K562 (cell line): ENCODE data around the gene PPP1R14D. TPM values are rescaled to one million over a fixed set of nuclear protein-coding genes. Genes with fewer than 3 reads are reported as not detected.

ENCODE experiments used
- BRD4 ChIP-seq: fragments of 200-600 bp; sonication (generic); IDR thresholded peaks from 2 replicates; pipeline ENCODE4 v1.6.1; 2017; ENCODE audit warnings: inconsistent platforms
- CCAR2 ChIP-seq: fragments of 200-400 bp; formaldehyde crosslinking; IDR thresholded peaks from 2 replicates; pipeline ENCODE4 v1.6.1; 2017; ENCODE audit warnings: mild to moderate bottlenecking, low read depth, low read length
- CEBPB ChIP-seq: fragments of 450-650 bp; IDR thresholded peaks from 2 replicates; pipeline ENCODE4 v1.6.1; 2016; ENCODE audit warnings: missing genetic modification characterization, missing compliant biosample characterization
- CLOCK ChIP-seq: fragments of 250-450 bp; sonication (Bioruptor Pico); IDR thresholded peaks from 2 replicates; pipeline ENCODE4 v1.4.0; 2020; ENCODE audit warnings: mild to moderate bottlenecking, moderate library complexity, borderline replicate concordance
- CREB1 ChIP-seq, 2 experiments: sonication (generic) in 1 of 2; formaldehyde crosslinking in 1 of 2; IDR thresholded peaks; 2 replicates each; pipeline versions ENCODE4 v1.6.1 to v1.8.0; 2012 to 2022; ENCODE audit warnings: inconsistent platforms in 1 of 2, mild to moderate bottlenecking in 1 of 2, missing genetic modification reagents in 1 of 2, moderate library complexity in 1 of 2
- CREM ChIP-seq: IDR thresholded peaks from 2 replicates; pipeline ENCODE4 v1.6.1; 2014; ENCODE audit warnings: antibody characterized with exemption, low read depth
- DIDO1 ChIP-seq: fragments of 450-650 bp; IDR thresholded peaks from 2 replicates; pipeline ENCODE4 v1.6.1; 2016; ENCODE audit warnings: low read depth, missing biosample characterization, missing genetic modification characterization
- HDAC3 ChIP-seq: fragments of 450-650 bp; IDR thresholded peaks from 2 replicates; pipeline ENCODE4 v1.6.1; 2018; ENCODE audit warnings: borderline replicate concordance, mild to moderate bottlenecking, moderate library complexity; ENCODE audit not compliant: partially characterized antibody
- JUN ChIP-seq, 2 experiments: sonication (generic) in 1 of 2; formaldehyde crosslinking in 1 of 2; IDR thresholded peaks; 2 replicates each; pipeline versions ENCODE4 v1.6.1 to v1.8.0; 2012 to 2022; ENCODE audit warnings: borderline replicate concordance in 2 of 2, mild to moderate bottlenecking in 2 of 2, improper control_type of control experiment in 1 of 2, low read depth in 1 of 2, low read length in 1 of 2, missing genetic modification reagents in 1 of 2
- KAT2B ChIP-seq: IDR thresholded peaks from one replicate; pipeline ENCODE4 v1.6.1; 2012; ENCODE audit warnings: low read depth, mild to moderate bottlenecking, control low read depth, inconsistent platforms, low read length, moderate library complexity
- KHSRP ChIP-seq: fragments of 450-650 bp; IDR thresholded peaks from 2 replicates; pipeline ENCODE4 v1.6.1; 2017
- MCM2 ChIP-seq: fragments of 450-650 bp; IDR thresholded peaks from 2 replicates; pipeline ENCODE4 v1.6.1; 2017; ENCODE audit warnings: low read depth, mild to moderate bottlenecking
- MYBL2 ChIP-seq, 2 experiments: fragments of 450-650 bp in 1 of 2; sonication (generic) in 1 of 2; formaldehyde crosslinking in 1 of 2; IDR thresholded peaks; 2 replicates each; pipeline versions ENCODE4 v1.6.1 to v1.8.1; 2017 to 2022; ENCODE audit warnings: borderline replicate concordance in 1 of 2, inconsistent platforms in 1 of 2, low read depth in 1 of 2, mild to moderate bottlenecking in 1 of 2, missing genetic modification reagents in 1 of 2, moderate library complexity in 1 of 2
- RB1 ChIP-seq: fragments of 450-650 bp; IDR thresholded peaks from 2 replicates; pipeline ENCODE4 v1.6.1; 2017; ENCODE audit warnings: low read depth, mild to moderate bottlenecking
- SMAD1 ChIP-seq: fragments of 150-350 bp; IDR thresholded peaks from 2 replicates; pipeline ENCODE4 v1.6.1; 2014; ENCODE audit warnings: low read length, low read depth; ENCODE audit not compliant: partially characterized antibody
- SMARCE1 ChIP-seq: fragments of 450-650 bp; IDR thresholded peaks from 2 replicates; pipeline ENCODE4 v1.7.1; 2016; ENCODE audit warnings: mild to moderate bottlenecking
- XRCC3 ChIP-seq: fragments of 450-650 bp; IDR thresholded peaks from 2 replicates; pipeline ENCODE4 v1.6.1; 2017; ENCODE audit warnings: mild to moderate bottlenecking, moderate library complexity
- YBX1 ChIP-seq: fragments of 450-650 bp; IDR thresholded peaks from 2 replicates; pipeline ENCODE4 v1.7.1; 2016; ENCODE audit warnings: mild to moderate bottlenecking
- ZNF175 ChIP-seq: fragments of 200-800 bp; sonication (Bioruptor generic); IDR thresholded peaks from 2 replicates; pipeline ENCODE4 v1.6.1; 2016; ENCODE audit warnings: low read depth, mild to moderate bottlenecking, missing genetic modification characterization, missing compliant biosample characterization
- ZNF324 ChIP-seq: fragments of 250-450 bp; sonication (Bioruptor Pico); IDR thresholded peaks from 2 replicates; pipeline ENCODE4 v1.4.0; 2020; ENCODE audit warnings: mild to moderate bottlenecking
- ZNF586 ChIP-seq: fragments of 450-650 bp; formaldehyde crosslinking; conservative IDR thresholded peaks from 2 replicates; pipeline ENCODE4 v1.4.0; 2020; ENCODE audit warnings: mild to moderate bottlenecking, moderate library complexity
- polyA plus RNA-seq, 8 experiments: library from polyadenylated mRNA; depleted of rRNA in 4 of 8; stranded (reverse) in 5 of 8; unstranded in 3 of 8; fragments of >200 nt; fragmentation: Nextera tagmentation in 2 of 8; fragmentation: Illumina TruSeq in 1 of 8; extraction: Ambion mirVana in 2 of 8; extraction: Trizol in 1 of 8; gene quantifications; 2 replicates each; pipeline versions ENCODE4 v1.2.1 to v1.2.3, GENCODE V29; 2011 to 2014; ENCODE audit warnings: inconsistent platforms in 1 of 8, missing spikeins in 1 of 8
- total RNA-seq, 7 experiments: library from RNA; depleted of rRNA in 6 of 7; stranded (reverse); fragments of >200 nt in 6 of 7; fragmentation: Illumina TruSeq in 2 of 7; extraction: Trizol in 2 of 7; gene quantifications; 2 replicates each; pipeline versions ENCODE4 v1.2.1 to v1.2.3, GENCODE V29; 2011 to 2021; ENCODE audit warnings: low replicate concordance in 1 of 7
- TF ChIP-seq, protein P1 (sequence below): sonication (generic); formaldehyde crosslinking; IDR thresholded peaks from 2 replicates; pipeline ENCODE4 v1.8.0; 2022; ENCODE audit warnings: missing genetic modification reagents, mild to moderate bottlenecking, moderate library complexity, borderline replicate concordance

PPP1R14D gene
- total and polyA plus RNA-seq, 9 of the 15 experiments (the other 6 are each of a cell fraction or from before 2014, with no cell fraction given): 0.11 to 0.18 TPM; not detected in 7

- TF ChIP-seq KHSRP (no peak), ZNF175 (no peak), DIDO1 (tag) (no peak), YBX1 (no peak), SMARCE1 (0 out of 2 replicates have a peak, but pooled peaks have one; percentile 28), BRD4 (no peak), ZNF324 (CRISPR knock-in tag) (no peak), MCM2 (no peak), HDAC3 (no peak), CREM (no peak), KAT2B (no peak), CCAR2 (no peak), SMAD1 (no peak), XRCC3 (no peak), RB1 (peak; percentile 75), CREB1 (IDR thresholded peaks at IDR 0.05) (no peak), CREB1 (CRISPR knock-in tag; IDR thresholded peaks at IDR 0.05) (peak; percentile 45; the same call in 1 of the 2 replicates), ZNF586 (CRISPR knock-in tag) (no peak), JUN (IDR thresholded peaks at IDR 0.05; ENCODE audit: borderline replicate concordance, low read depth, low read length) (0 out of 2 replicates have a peak, but pooled peaks have one; percentile 3), JUN (CRISPR knock-in tag; IDR thresholded peaks at IDR 0.05; ENCODE audit: borderline replicate concordance) (no peak), MYBL2 (IDR thresholded peaks at IDR 0.05; ENCODE audit: low read depth) (no peak), MYBL2 (CRISPR knock-in tag; IDR thresholded peaks at IDR 0.05; ENCODE audit: borderline replicate concordance) (no peak), CEBPB (no peak), CLOCK (CRISPR knock-in tag) (no peak)
- TF ChIP-seq, protein P1, sequence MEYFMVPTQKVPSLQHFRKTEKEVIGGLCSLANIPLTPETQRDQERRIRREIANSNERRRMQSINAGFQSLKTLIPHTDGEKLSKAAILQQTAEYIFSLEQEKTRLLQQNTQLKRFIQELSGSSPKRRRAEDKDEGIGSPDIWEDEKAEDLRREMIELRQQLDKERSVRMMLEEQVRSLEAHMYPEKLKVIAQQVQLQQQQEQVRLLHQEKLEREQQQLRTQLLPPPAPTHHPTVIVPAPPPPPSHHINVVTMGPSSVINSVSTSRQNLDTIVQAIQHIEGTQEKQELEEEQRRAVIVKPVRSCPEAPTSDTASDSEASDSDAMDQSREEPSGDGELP: peak; percentile 53
Observed at GRCh38 chr15:40873694-40874561, 45.4 kb upstream of the PPP1R14D start, which contains the start of gene RHOV (continued).
